Ovary (tissue), 9 donors: ENCODE measurements around the gene CCT7. TPM values are rescaled to one million over a fixed set of nuclear protein-coding genes. Genes with fewer than 3 reads are reported as not detected.

Source experiments
- DNase-seq, 5 donors: peaks; one replicate each; pipeline ENCODE4 v3.0.0-alpha.2; 2019 to 2020
- H3K27ac ChIP-seq, 2 donors: fragments of 200-600 bp; one replicate each; pipeline versions ENCODE4 v1.5.1 to v1.8.0; 2019 to 2022
- H3K27me3 ChIP-seq: fragments of 200-600 bp; one replicate; pipeline ENCODE4 v1.8.0; 2022
- H3K36me3 ChIP-seq: fragments of 200-600 bp; sonication (generic); one replicate; pipeline ENCODE4 v1.5.1; 2019
- H3K4me1 ChIP-seq: one replicate; pipeline ENCODE4 v1.8.1; 2013; ENCODE audit warnings: mild to moderate bottlenecking, moderate library complexity; ENCODE audit not compliant: insufficient read depth
- H3K4me3 ChIP-seq: fragments of 200-600 bp; sonication (generic); one replicate; pipeline ENCODE4 v1.5.1; 2017
- H3K9me3 ChIP-seq, 2 donors: fragments of 200-600 bp in 1 of 2; sonication (generic) in 1 of 2; one replicate each; pipeline versions ENCODE4 v1.5.1 to v1.8.1; 2013 to 2019; ENCODE audit warnings: mild to moderate bottlenecking in 1 of 2, moderate library complexity in 1 of 2
- CTCF ChIP-seq, 3 donors: fragments of 450-650 bp in 2 of 3; fragments of 200-600 bp in 1 of 3; IDR thresholded peaks; one replicate each; pipeline versions ENCODE4 v1.5.1 to v1.8.0; 2016 to 2022; ENCODE audit warnings: antibody characterized with exemption in 3 of 3, mild to moderate bottlenecking in 1 of 3
- EP300 ChIP-seq: sonication (generic); formaldehyde crosslinking; IDR thresholded peaks from one replicate; pipeline ENCODE4 v1.6.1; 2017; ENCODE audit warnings: antibody characterized with exemption
- POLR2A ChIP-seq: fragments of 450-650 bp; IDR thresholded peaks from one replicate; pipeline ENCODE4 v1.6.1; 2017; ENCODE audit warnings: antibody characterized with exemption, mild to moderate bottlenecking, moderate library complexity
- WGBS, 3 donors: extraction: QIAGEN DNeasy Blood & Tissue Kit in 1 of 3; methylation state at CpG; one replicate each; pipeline versions ENCODE4 v1.1.5 to v1.1.7; 2013 to 2017; 5-methylcytosine and 5-hydroxymethylcytosine counted together
- intact Hi-C, 4 donors: fragments of 100-400 bp; cut with DNase I; formaldehyde crosslinking; loops; one replicate each; pipeline versions ENCODE4 v1.11.0 to v1.15.1; 2022 to 2023
- polyA plus RNA-seq, 2 donors: library from polyadenylated mRNA; stranded (reverse); fragments of 200-250 nt in 1 of 2; fragments of 350-450 nt in 1 of 2; fragmentation: Illumina TruSeq in 1 of 2; extraction: RNeasy Lipid Tissue Mini Kit (QIAGEN cat#74804) in 1 of 2; gene quantifications; one replicate each; pipeline ENCODE4 v1.2.3, GENCODE V29; 2013 to 2014
- total RNA-seq, 7 donors: library from RNA; depleted of rRNA in 2 of 7; stranded (reverse); fragments of >200 nt in 2 of 7; fragmentation: NEBNext Ultra II Directional in 3 of 7; extraction: Animal tissue kit (Norgen Biotek cat#: 25700) in 3 of 7; gene quantifications; one replicate each; pipeline versions ENCODE4 v1.1.0 to v1.2.4, GENCODE V29; 2016 to 2023
- donor health status: DM: no; HTN: no; CAD: no; lungs with moderate emphysema.
- donor health status: DM: no; HTN: no; CAD: no.
- donor health status: Bipolar disorder and iron deficiency.
- donor health status: DM: yes; HTN: yes; CAD: no.
- donor health status: DM: no; HTN: no; CAD: no.
- donor health status: DM: yes; HTN: yes; CAD: no.

CCT7 gene
- total and polyA plus RNA-seq, 9 donors = 143 to 289 (median 220) TPM

DNA sequence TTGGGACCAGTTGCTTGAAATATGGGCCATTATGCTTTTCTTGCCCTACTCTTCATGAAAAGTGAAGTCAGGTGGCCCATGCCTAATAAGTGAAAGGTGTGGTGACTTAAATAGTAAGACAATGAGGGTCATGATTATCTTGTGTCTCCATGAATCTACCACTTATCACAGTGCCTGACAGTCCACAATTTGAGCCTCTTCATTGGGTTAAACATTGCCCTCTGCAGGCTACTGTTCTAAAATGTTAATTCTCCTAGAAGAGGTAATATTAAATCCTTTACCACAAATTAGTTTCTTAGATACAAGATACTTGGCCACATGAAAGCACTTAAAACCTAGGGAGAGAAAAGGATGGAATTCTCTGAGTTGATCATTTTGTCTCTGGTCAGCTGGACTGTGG is 55.2 kb downstream of the CCT7 start:
- Histone ChIP-seq H3K27me3 (peaks cover 10% of the 10 kb centered on the region), H3K27ac (no peak overlapping the region), H3K9me3 (no peaks in the 10 kb centered on the region), H3K4me3 (no peak overlapping the region), H3K4me1 (peaks cover 13% of the 10 kb centered on the region), H3K36me3 (no peaks in the 10 kb centered on the region)
- no peak for DNase-seq
- TF ChIP-seq POLR2A = no peak
- TF ChIP-seq CTCF (IDR thresholded peaks at IDR 0.05) = no peak
- no peak for TF ChIP-seq EP300
- intact Hi-C loops = no loop called here

GRCh38 chr2:73290049-73290839 is 56.1 kb downstream of the CCT7 start:
- Histone ChIP-seq H3K27me3 (peaks cover 10% of the 10 kb centered on the region), H3K4me1 (peaks cover 10% of the 10 kb centered on the region), H3K4me3 (no peak overlapping the region), H3K27ac (no peak overlapping the region), H3K36me3 (no peaks in the 10 kb centered on the region), H3K9me3 (no peaks in the 10 kb centered on the region)
- 49 to 56% (median 53%) methylated on average over 6 of the region's 6 CpGs for WGBS, 3 donors
- intact Hi-C loops = no loop called here
- TF ChIP-seq EP300 (no peak), CTCF (IDR thresholded peaks at IDR 0.05) (no peak), POLR2A (no peak)
- no peak for DNase-seq

DNA sequence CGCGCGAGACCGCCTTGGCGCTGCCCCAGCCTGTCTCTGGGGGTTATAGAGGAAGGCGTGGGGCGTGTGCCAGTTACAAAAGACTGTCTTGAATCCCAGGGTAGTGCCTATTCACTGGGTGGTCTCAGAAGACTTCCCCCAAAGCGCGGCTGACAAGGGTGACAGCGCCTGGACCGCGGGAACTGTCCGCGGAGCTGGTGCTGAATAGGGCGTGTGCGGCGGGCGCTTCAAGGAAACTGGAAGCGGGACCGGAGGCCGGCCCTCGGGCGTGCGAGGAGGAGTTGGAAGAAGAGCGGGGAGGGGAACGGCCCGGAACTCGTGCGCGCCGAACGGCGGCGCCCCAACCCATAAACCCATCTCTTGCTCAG is 57.0 kb downstream of the CCT7 start:
- peak in 4 of 5 donors; percentile 22 to 75 (median 55) for DNase-seq
- no peaks in the 10 kb centered on the region for H3K36me3 ChIP-seq
- TF ChIP-seq EP300 (no peak), CTCF (IDR thresholded peaks at IDR 0.05) (no peak), POLR2A (no peak)
- WGBS, 3 donors = 1 to 2% (median 2%) methylated on average over 34 of the region's 34 CpGs
- intact Hi-C loops = no loop called here
- no peaks in the 10 kb centered on the region for H3K9me3 ChIP-seq
- H3K27ac ChIP-seq = no peak overlapping the region
- H3K27me3 ChIP-seq = peaks cover 10% of the 10 kb centered on the region
- H3K4me3 ChIP-seq = no peak overlapping the region
- H3K4me1 ChIP-seq = peaks cover 10% of the 10 kb centered on the region

DNA sequence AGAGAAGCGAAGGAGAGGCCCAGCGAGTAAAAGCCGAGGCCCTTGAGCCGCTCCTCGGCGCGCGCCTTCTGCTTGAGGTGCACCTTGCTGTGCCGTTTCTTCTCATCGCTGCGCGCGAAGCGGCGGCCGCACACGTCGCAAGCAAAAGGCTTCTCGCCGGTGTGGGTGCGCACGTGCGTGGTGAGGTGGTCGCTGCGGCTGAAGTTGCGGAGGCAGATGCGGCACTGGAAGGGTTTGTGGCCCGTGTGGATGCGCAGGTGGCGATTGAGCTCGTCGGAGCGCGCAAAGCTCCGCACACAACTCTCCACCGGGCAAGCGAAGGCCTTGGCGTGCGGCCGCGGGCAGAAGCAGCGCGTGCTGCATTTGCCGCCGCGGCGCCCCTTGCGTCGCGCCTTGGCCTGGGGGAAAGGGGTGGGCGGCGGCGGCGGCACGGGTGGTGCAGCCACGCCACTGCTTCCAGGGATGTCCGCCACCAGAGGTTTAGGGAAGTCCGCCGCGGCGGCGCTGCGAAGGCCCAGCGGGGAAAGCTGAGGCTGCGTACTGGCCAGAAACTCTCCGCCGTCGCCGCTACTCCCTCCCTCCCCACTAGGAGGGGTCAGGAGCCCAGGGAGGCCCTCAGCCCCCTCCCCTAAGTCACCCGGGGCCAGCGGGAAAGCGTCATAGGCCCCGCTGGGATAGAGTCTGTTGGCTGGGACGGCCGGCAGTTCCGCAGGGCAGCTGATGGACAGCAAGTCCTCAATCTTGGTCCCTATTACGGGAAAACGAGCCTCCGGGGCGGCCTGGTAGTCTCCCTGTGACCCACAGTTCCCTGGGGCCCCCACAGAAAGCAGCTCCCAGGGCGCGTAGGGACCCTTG is 57.6 kb downstream of the CCT7 start:
- H3K36me3 ChIP-seq = no peaks in the 10 kb centered on the region
- intact Hi-C loops = no loop called here
- no peak overlapping the region for H3K4me3 ChIP-seq
- H3K27ac ChIP-seq = no peak overlapping the region
- H3K9me3 ChIP-seq = no peaks in the 10 kb centered on the region
- peak in 1 of 5 donors; percentile 17 for DNase-seq
- no peak for TF ChIP-seq EP300
- no peak for TF ChIP-seq CTCF (IDR thresholded peaks at IDR 0.05)
- TF ChIP-seq POLR2A = no peak
- H3K27me3 ChIP-seq = peaks cover 10% of the 10 kb centered on the region
- H3K4me1 ChIP-seq = peaks cover 10% of the 10 kb centered on the region
- 1% methylated on average over 77 to 82 of the region's 82 CpGs for WGBS, 3 donors
